GM13976 (cell line): ENCODE measurements around the gene OCIAD1.
"Not testable (repeated sequence)": the region's sequence is repeated elsewhere in the genome, so short reads cannot be mapped to it uniquely, and the experiment has no call there.

ENCODE experiments used
- DNase-seq: peaks from one replicate; pipeline ENCODE4 v3.0.0; 2012; ENCODE audit warnings: low spot score
- in situ Hi-C: fragments of 300-500 bp; cut with MboI; formaldehyde crosslinking; loops from one replicate; pipeline ENCODE4 v1.12.0; 2022; ENCODE audit warnings: low sequenced_read_pairs, mixed read lengths, inconsistent platforms; ENCODE audit not compliant: unreplicated experiment
- TF ChIP-seq, protein P1 (sequence below): IDR thresholded peaks from 2 replicates; pipeline ENCODE4 v1.5.1; 2012; ENCODE audit warnings: borderline replicate concordance, mild to moderate bottlenecking; ENCODE audit not compliant: insufficient read depth; ENCODE audit errors: extremely low read depth, missing control alignments, control extremely low read depth

Gene OCIAD1

DNA sequence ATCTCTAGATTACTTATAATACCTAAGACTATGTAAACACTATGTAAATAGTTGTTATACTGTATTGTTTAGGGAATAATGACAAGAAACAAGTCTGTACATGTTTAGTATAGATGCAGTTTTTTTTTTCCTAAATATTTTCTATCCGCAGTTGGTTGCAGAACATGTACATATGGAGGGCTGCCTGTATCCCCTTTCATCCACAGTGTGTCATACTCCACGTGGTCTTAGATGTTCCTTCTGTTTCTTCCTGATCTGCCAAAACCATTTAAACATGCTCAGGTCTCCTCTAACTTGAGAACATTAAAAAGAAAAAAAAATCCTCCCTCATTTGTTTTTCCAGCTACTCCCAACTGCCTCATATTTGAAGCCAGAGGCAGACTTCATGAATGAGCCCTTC lies 14.0 kb downstream of the OCIAD1 start:
- in situ Hi-C loops: no loop called here

DNA sequence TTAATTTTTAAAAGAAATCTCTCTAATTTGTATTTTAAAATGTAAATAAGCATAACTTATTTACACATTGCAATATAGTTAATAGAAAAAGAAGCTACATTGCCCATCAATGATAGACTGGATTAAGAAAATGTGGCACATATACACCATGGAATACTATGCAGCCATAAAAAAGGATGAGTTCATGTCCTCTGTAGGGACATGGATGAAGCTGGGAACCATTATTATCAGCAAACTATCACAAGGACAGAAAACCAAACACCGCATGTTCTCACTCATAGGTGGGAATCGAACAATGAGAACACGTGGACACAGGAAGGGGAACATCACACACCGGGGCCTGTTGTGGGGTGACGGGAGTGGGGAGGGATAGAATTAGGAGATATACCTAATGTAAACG lies 17.9 kb downstream of the OCIAD1 start:
- in situ Hi-C loops, DNase-seq: not testable (repeated sequence)

More for the DNA sequence above, 14.0 kb downstream of the OCIAD1 start:
- no peak for DNase-seq
- TF ChIP-seq, protein P1, sequence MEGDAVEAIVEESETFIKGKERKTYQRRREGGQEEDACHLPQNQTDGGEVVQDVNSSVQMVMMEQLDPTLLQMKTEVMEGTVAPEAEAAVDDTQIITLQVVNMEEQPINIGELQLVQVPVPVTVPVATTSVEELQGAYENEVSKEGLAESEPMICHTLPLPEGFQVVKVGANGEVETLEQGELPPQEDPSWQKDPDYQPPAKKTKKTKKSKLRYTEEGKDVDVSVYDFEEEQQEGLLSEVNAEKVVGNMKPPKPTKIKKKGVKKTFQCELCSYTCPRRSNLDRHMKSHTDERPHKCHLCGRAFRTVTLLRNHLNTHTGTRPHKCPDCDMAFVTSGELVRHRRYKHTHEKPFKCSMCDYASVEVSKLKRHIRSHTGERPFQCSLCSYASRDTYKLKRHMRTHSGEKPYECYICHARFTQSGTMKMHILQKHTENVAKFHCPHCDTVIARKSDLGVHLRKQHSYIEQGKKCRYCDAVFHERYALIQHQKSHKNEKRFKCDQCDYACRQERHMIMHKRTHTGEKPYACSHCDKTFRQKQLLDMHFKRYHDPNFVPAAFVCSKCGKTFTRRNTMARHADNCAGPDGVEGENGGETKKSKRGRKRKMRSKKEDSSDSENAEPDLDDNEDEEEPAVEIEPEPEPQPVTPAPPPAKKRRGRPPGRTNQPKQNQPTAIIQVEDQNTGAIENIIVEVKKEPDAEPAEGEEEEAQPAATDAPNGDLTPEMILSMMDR: no peak

DNA sequence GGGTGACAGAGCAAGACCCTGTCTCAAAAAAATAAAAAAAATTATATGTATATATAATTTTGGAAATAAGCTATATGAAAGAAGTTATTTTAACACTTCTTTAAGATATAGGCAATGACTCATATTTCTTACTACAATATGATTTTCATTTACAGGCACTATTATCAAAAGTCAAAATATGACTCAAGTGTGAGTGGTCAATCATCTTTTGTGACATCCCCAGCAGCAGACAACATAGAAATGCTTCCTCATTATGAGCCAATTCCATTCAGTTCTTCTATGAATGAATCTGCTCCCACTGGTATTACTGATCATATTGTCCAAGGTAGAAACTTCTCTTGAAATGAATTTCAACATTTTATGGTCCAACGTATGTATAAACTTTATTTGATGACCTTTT lies 20.8 kb downstream of the OCIAD1 start:
- TF ChIP-seq, protein P1: no peak
- in situ Hi-C loops: no loop called here
- no peak for DNase-seq

DNA sequence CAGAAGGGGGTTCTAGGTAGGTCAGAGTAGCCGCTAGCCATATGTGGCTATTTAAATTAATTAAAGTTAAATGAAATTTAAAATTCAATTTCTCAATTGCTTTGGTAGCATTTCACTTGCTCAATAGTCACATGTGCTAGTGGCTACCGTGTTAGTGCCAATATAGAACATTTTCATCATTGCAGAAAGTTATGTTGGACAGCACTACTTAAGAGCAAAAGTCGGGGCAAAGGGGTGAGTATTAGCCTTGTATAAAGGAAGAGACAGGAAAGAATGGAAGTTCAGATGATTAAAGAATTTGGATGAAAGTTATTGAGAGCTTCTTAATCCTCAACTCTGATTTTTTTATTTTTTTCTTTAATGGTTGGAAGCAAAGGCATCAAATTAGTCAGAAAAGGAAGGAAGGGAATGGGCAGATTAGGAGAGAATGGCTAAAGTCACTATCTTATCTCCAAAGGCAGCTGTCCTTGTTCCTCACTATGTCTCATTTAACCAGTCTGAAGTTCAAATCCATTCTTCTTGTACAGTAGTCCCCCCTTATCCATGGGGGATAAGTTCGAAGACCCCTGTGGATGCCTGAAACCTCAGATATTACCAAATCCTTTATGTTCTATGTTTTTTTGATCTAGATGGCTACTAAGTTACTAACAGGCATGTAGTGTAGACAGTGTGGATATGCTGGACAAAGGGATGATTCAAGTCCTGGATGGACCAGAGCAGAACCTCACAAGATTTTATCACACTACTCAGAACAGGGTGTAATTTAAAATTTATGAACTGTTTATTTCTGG lies 22.9 kb downstream of the OCIAD1 start:
- in situ Hi-C loops: no loop called here
- TF ChIP-seq, protein P1: no peak
- no peak for DNase-seq

DNA sequence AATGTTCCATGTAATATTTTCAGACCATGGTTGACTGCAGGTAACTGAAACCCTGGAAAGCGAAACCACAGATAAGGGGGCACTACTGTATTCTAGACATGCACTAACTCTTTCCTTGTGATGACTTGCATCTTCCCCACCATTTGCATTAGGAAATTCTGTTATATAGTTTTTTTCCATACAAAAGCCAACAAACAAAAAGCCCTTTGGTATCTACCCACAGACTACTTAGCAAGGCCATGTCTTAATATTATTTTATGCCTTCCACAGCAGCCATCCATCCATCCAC lies 23.5 kb downstream of the OCIAD1 start:
- DNase-seq: no peak
- TF ChIP-seq, protein P1: no peak
- in situ Hi-C loops: no loop called here

DNA sequence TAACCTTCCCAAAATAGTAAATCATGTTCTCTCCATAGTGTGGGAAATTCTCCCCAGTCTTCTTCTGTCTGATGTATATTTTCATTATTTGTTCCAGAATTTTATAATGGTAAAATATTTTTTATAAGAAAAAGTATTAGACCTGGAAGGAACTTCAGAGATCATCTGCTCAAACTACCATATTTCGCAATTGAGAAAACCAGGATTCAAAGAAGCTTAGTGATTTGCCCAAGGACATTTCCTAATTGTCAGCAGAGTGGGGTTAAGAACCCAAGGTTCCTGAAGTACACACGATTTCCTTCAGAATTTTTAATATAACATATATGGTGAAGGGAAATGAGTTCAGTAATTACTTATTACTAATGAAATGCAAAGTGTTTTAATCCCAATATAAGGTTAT lies 24.1 kb downstream of the OCIAD1 start:
- in situ Hi-C loops: no loop called here
- TF ChIP-seq, protein P1: no peak
- no peak for DNase-seq

DNA sequence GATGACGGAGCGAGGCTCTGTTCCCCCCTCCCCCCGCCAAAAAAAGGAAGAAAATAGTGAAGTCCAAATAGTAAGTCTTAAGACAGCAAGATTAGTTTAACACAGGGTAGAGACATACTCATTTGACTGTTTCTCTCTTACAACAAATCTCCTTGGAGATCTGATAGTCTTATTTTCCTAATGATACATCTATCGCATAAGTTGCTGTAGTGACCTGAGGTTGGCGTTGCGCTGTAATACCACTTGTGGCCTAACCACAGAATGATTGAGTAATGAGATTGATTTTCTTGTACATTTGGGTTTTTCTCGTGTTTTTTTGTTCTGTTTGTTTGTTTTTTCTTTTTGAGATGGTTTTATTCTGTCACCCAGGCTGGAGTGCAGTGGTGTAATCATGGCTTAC lies 27.2 kb downstream of the OCIAD1 start:
- in situ Hi-C loops: no loop called here
- DNase-seq: no peak

More for the DNA sequence above, 27.2 kb downstream of the OCIAD1 start:
- TF ChIP-seq, protein P1: no peak
